PC-3 (cell line): ENCODE results near the gene DPYSL4. TPM values are rescaled to one million over a fixed set of nuclear protein-coding genes. Genes with fewer than 3 reads are reported as not detected.
"Not testable (repeated sequence)": the region's sequence is repeated elsewhere in the genome, so short reads cannot be mapped to it uniquely, and the experiment has no call there.

ENCODE experiments used
- ATAC-seq: fragments of 200-7000 bp; cut with Tn5 transposase; 2 replicates; pipeline ENCODE4 v1.9.1; 2020; ENCODE audit warnings: mild to moderate bottlenecking, moderate library complexity
- BruUV-seq: library from RNA; stranded (reverse); fragments of 400-500 nt; replicated peaks from 2 replicates; lab custom pipeline; 2021; lab: Mats Ljungman, UMichigan
- CTCF ChIA-PET: fragments of 300-600 bp; sonication (Branson Sonifier 250); formaldehyde crosslinking; loops from one replicate; lab custom pipeline; 2022; ENCODE audit warnings: antibody characterized with exemption; lab: Charles Lee
- POLR2A ChIA-PET: fragments of 300-600 bp; sonication (Branson Sonifier 250); formaldehyde crosslinking; loops from one replicate; lab custom pipeline; 2022; ENCODE audit warnings: antibody characterized with exemption; ENCODE audit not compliant: unreplicated experiment; lab: Charles Lee
- DNase-seq: peaks from one replicate; pipeline ENCODE4 v3.0.0-alpha.2; 2015
- H2AFZ ChIP-seq: fragments of 300-600 bp; sonication (generic); 2 replicates; pipeline ENCODE4 v1.6.0; 2016; ENCODE audit warnings: antibody characterized with exemption, low read length
- H3F3A ChIP-seq: fragments of 300-600 bp; sonication (generic); one replicate; pipeline ENCODE4 v1.6.0; 2017; ENCODE audit warnings: antibody characterized with exemption, low read length, control low read depth, mild to moderate bottlenecking; ENCODE audit not compliant: unreplicated experiment
- H3K27ac ChIP-seq: fragments of 300-600 bp; sonication (generic); 2 replicates; pipeline ENCODE4 v1.5.1; 2016; ENCODE audit warnings: mild to moderate bottlenecking, low read length
- H3K27me3 ChIP-seq: fragments of 300-600 bp; sonication (generic); 2 replicates; pipeline ENCODE4 v1.6.1; 2016; ENCODE audit warnings: low read length, mixed read lengths
- H3K36me3 ChIP-seq: fragments of 300-600 bp; sonication (generic); 2 replicates; pipeline ENCODE4 v1.6.1; 2016; ENCODE audit warnings: low read depth, mixed run types, low read length, mixed read lengths
- H3K4me1 ChIP-seq: fragments of 300-600 bp; sonication (generic); 2 replicates; pipeline ENCODE4 v1.5.1; 2016; ENCODE audit warnings: low read length; ENCODE audit not compliant: insufficient read depth
- H3K4me2 ChIP-seq: fragments of 300-600 bp; sonication (generic); 2 replicates; pipeline ENCODE4 v1.6.0; 2016; ENCODE audit warnings: low read length
- H3K4me3 ChIP-seq: fragments of 300-600 bp; sonication (generic); 2 replicates; pipeline ENCODE4 v1.5.1; 2016; ENCODE audit warnings: mild to moderate bottlenecking, low read length, mixed read lengths
- H3K79me2 ChIP-seq: fragments of 300-600 bp; sonication (generic); 2 replicates; pipeline ENCODE4 v1.6.1; 2017; ENCODE audit warnings: low read length, mixed read lengths
- H3K9ac ChIP-seq: fragments of 300-600 bp; sonication (generic); 2 replicates; pipeline ENCODE4 v1.6.0; 2016; ENCODE audit warnings: mild to moderate bottlenecking, low read length
- H3K9me2 ChIP-seq: fragments of 300-600 bp; sonication (generic); replicated peaks from 2 replicates; pipeline ENCODE4 v1.6.1; 2016; ENCODE audit warnings: mixed run types, low read length, mixed read lengths
- H3K9me3 ChIP-seq: fragments of 300-600 bp; sonication (generic); 2 replicates; pipeline ENCODE4 v1.6.1; 2016; ENCODE audit warnings: low read length, mixed read lengths
- H4K20me1 ChIP-seq: fragments of 300-600 bp; sonication (generic); 2 replicates; pipeline ENCODE4 v1.6.1; 2016; ENCODE audit warnings: low read length, mixed read lengths
- CTCF ChIP-seq: fragments of 300-600 bp; sonication (generic); conservative IDR thresholded peaks from 2 replicates; pipeline ENCODE4 v1.5.1; 2017; ENCODE audit warnings: antibody characterized with exemption, low read depth, mild to moderate bottlenecking, low read length
- EZH2 ChIP-seq: fragments of 300-600 bp; sonication (generic); IDR thresholded peaks from one replicate; pipeline ENCODE4 v1.6.1; 2017; ENCODE audit warnings: antibody characterized with exemption, mild to moderate bottlenecking, low read length; ENCODE audit not compliant: unreplicated experiment
- EZH2phosphoT487 ChIP-seq: fragments of 300-600 bp; sonication (generic); IDR thresholded peaks from 2 replicates; pipeline ENCODE4 v1.6.1; 2018; ENCODE audit warnings: mild to moderate bottlenecking, antibody characterized with exemption, low read length, borderline replicate concordance
- intact Hi-C: fragments of 100-400 bp; cut with micrococcal nuclease; formaldehyde crosslinking; loops from 2 replicates; pipeline ENCODE4 v1.9.0; 2023
- total RNA-seq: library from RNA; depleted of rRNA; stranded (reverse); fragments of >200 nt; gene quantifications from 2 replicates; pipeline ENCODE4 v1.2.3, GENCODE V29; 2014

Gene DPYSL4
- total RNA-seq, 1 experiment from 2014 or later: 10.2 TPM

- H3K27ac ChIP-seq: no peak overlapping the region
- intact Hi-C loops: no loop called here
Observed at GRCh38 chr10:132212816-132213215, 26.1 kb downstream of the DPYSL4 start.

GRCh38 chr10:132213917-132214316 lies 27.2 kb downstream of the DPYSL4 start:
- ChIA-PET CTCF (no interaction called here), POLR2A (no interaction called here)
- H3K79me2 ChIP-seq: no peaks in the 10 kb centered on the region
- BruUV-seq: no TSS peak
- no peak overlapping the region for H3K27ac ChIP-seq
- DNase-seq (no peak), ATAC-seq (no peak)
- no peaks in the 10 kb centered on the region for H3K9me3 ChIP-seq
- no peak for TF ChIP-seq EZH2phosphoT487
- no peak for TF ChIP-seq EZH2
- TF ChIP-seq CTCF: no peak
- no peak overlapping the region for H3K9ac ChIP-seq
- no peak overlapping the region for H3K4me2 ChIP-seq
- H3K4me3 ChIP-seq: no peak overlapping the region
- no peaks in the 10 kb centered on the region for H3K9me2 ChIP-seq
- no peaks in the 10 kb centered on the region; the same call in 1 of the 2 replicates for H3K36me3 ChIP-seq
- H3K27me3 ChIP-seq: no peaks in the 10 kb centered on the region
- H2AFZ ChIP-seq: no peak overlapping the region
- no peaks in the 10 kb centered on the region for H3K4me1 ChIP-seq
- intact Hi-C loops: no loop called here
- H3F3A ChIP-seq: no peaks in the 10 kb centered on the region
- H4K20me1 ChIP-seq: no peaks in the 10 kb centered on the region

More at GRCh38 chr10:132212816-132213215, 26.1 kb downstream of the DPYSL4 start:
- Histone ChIP-seq H2AFZ (no peak overlapping the region), H4K20me1 (no peaks in the 10 kb centered on the region), H3K4me2 (no peak overlapping the region), H3K9me3 (no peaks in the 10 kb centered on the region), H3K4me1 (no peaks in the 10 kb centered on the region), H3F3A (no peaks in the 10 kb centered on the region), H3K4me3 (no peak overlapping the region), H3K9ac (no peak overlapping the region), H3K79me2 (no peaks in the 10 kb centered on the region), H3K9me2 (no peaks in the 10 kb centered on the region), H3K36me3 (no peaks in the 10 kb centered on the region; the same call in 1 of the 2 replicates), H3K27me3 (no peaks in the 10 kb centered on the region)
- no TSS peak for BruUV-seq
- DNase-seq (no peak), ATAC-seq (no peak)
- TF ChIP-seq EZH2phosphoT487: no peak
- TF ChIP-seq CTCF: no peak
- no peak for TF ChIP-seq EZH2
- ChIA-PET CTCF (no interaction called here), POLR2A (no interaction called here)

- H3F3A ChIP-seq, H3K79me2 ChIP-seq, BruUV-seq, H4K20me1 ChIP-seq, CTCF ChIA-PET, H3K9ac ChIP-seq, H3K27me3 ChIP-seq, ATAC-seq, H3K4me3 ChIP-seq, H3K4me1 ChIP-seq, H3K4me2 ChIP-seq, intact Hi-C loops, H3K9me2 ChIP-seq, DNase-seq, H3K27ac ChIP-seq, H3K9me3 ChIP-seq, H3K36me3 ChIP-seq, H2AFZ ChIP-seq, POLR2A ChIA-PET: not testable (repeated sequence)
Observed at GRCh38 chr10:132216441-132216840, 29.7 kb downstream of the DPYSL4 start.
